GM21447 (cell line): ENCODE results near the gene CDH13.

Experiments
- ATAC-seq: cut with Tn5 transposase; IDR thresholded peaks from one replicate; pipeline ENCODE4 v1.9.1; 2021; ENCODE audit not compliant: unreplicated experiment

Gene CDH13

GRCh38 chr16:82776470-82777146 is 149.8 kb downstream of the CDH13 start:
- no peak for ATAC-seq

- no peak for ATAC-seq
Measured at GRCh38 chr16:82782715-82783251, 156.0 kb downstream of the CDH13 start.

GRCh38 chr16:82783933-82784572 is 157.3 kb downstream of the CDH13 start:
- ATAC-seq: no peak

GRCh38 chr16:82784573-82784968 is 157.8 kb downstream of the CDH13 start:
- ATAC-seq: no peak

GRCh38 chr16:82788225-82788624 is 161.5 kb downstream of the CDH13 start:
- no peak for ATAC-seq

GRCh38 chr16:82788919-82789318 is 162.2 kb downstream of the CDH13 start:
- no peak for ATAC-seq

- ATAC-seq: no peak
Measured at GRCh38 chr16:82792693-82793092, 165.9 kb downstream of the CDH13 start.

GRCh38 chr16:82793528-82794245 is 166.9 kb downstream of the CDH13 start:
- no peak for ATAC-seq

- ATAC-seq: no peak
Measured at GRCh38 chr16:82796047-82796446, 169.3 kb downstream of the CDH13 start.

GRCh38 chr16:82801361-82801760 is 174.6 kb downstream of the CDH13 start:
- ATAC-seq: no peak

- ATAC-seq: no peak
Measured at GRCh38 chr16:82805866-82806265, 179.1 kb downstream of the CDH13 start.

- no peak for ATAC-seq
Measured at GRCh38 chr16:82807311-82807710, 180.5 kb downstream of the CDH13 start.

GRCh38 chr16:82808036-82808435 is 181.3 kb downstream of the CDH13 start:
- ATAC-seq: no peak

- ATAC-seq: no peak
Measured at GRCh38 chr16:82810077-82810476, 183.3 kb downstream of the CDH13 start.

- ATAC-seq: no peak
Measured at GRCh38 chr16:82814059-82814458, 187.3 kb downstream of the CDH13 start.

- ATAC-seq: no peak
Measured at GRCh38 chr16:82819286-82819685, 192.5 kb downstream of the CDH13 start.

- ATAC-seq: no peak
Measured at GRCh38 chr16:82820855-82821254, 194.1 kb downstream of the CDH13 start.

- no peak for ATAC-seq
Measured at GRCh38 chr16:82824408-82824807, 197.6 kb downstream of the CDH13 start.

- ATAC-seq: no peak
Measured at GRCh38 chr16:82829301-82829700, 202.5 kb downstream of the CDH13 start.

- ATAC-seq: no peak
Measured at GRCh38 chr16:82830944-82831343, 204.2 kb downstream of the CDH13 start.

GRCh38 chr16:82832821-82833220 is 206.1 kb downstream of the CDH13 start:
- ATAC-seq: no peak
